Mesendoderm (in vitro differentiated cells): ENCODE data around the gene TBC1D1.

Experiments used
- DNase-seq: peaks from one replicate; pipeline ENCODE4 v3.0.0; 2013
- H2AK5ac ChIP-seq: 2 replicates; pipeline ENCODE4 v1.6.1; 2013; ENCODE audit warnings: low read length, inconsistent platforms
- H2BK120ac ChIP-seq: 2 replicates; pipeline ENCODE4 v1.6.1; 2013; ENCODE audit warnings: low read depth, mild to moderate bottlenecking, low read length, moderate library complexity, mixed read lengths
- H2BK15ac ChIP-seq: replicated peaks from 2 replicates; pipeline ENCODE4 v1.6.1; 2013; ENCODE audit warnings: low read depth, mild to moderate bottlenecking, moderate library complexity
- H2BK5ac ChIP-seq: 2 replicates; pipeline ENCODE4 v1.6.1; 2013; ENCODE audit warnings: low read length, inconsistent platforms
- H3K18ac ChIP-seq: 2 replicates; pipeline ENCODE4 v1.6.1; 2013; ENCODE audit warnings: mild to moderate bottlenecking, low read length, mixed read lengths
- H3K23ac ChIP-seq: one replicate; pipeline ENCODE4 v1.6.1; 2013; ENCODE audit warnings: low read length
- H3K27ac ChIP-seq: 2 replicates; pipeline ENCODE4 v1.5.1; 2013; ENCODE audit warnings: low read depth, mild to moderate bottlenecking, inconsistent platforms, low read length, moderate library complexity
- H3K27me3 ChIP-seq: 2 replicates; pipeline ENCODE4 v1.6.1; 2013; ENCODE audit warnings: low read length, control low read depth, mild to moderate bottlenecking, inconsistent platforms; ENCODE audit not compliant: insufficient read depth, poor library complexity
- H3K36me3 ChIP-seq: 2 replicates; pipeline ENCODE4 v1.6.1; 2013; ENCODE audit warnings: low read length, inconsistent platforms; ENCODE audit not compliant: control insufficient read depth, insufficient read depth
- H3K4ac ChIP-seq: one replicate; pipeline ENCODE4 v1.6.1; 2013; ENCODE audit warnings: low read depth, mild to moderate bottlenecking, low read length, moderate library complexity
- H3K4me1 ChIP-seq: 2 replicates; pipeline ENCODE4 v1.6.1; 2013; ENCODE audit warnings: low read depth, low read length, inconsistent platforms; ENCODE audit not compliant: control insufficient read depth
- H3K4me2 ChIP-seq: 2 replicates; pipeline ENCODE4 v1.6.1; 2013; ENCODE audit warnings: low read length
- H3K4me3 ChIP-seq: 2 replicates; pipeline ENCODE4 v1.5.1; 2013; ENCODE audit warnings: mild to moderate bottlenecking, low read length
- H3K56ac ChIP-seq: one replicate; pipeline ENCODE4 v1.6.1; 2013; ENCODE audit warnings: low read length
- H3K79me1 ChIP-seq: 2 replicates; pipeline ENCODE4 v1.6.1; 2013; ENCODE audit warnings: low read length, inconsistent platforms
- H3K79me2 ChIP-seq: 2 replicates; pipeline ENCODE4 v1.6.1; 2013; ENCODE audit warnings: mild to moderate bottlenecking, low read length; ENCODE audit not compliant: control insufficient read depth, insufficient read depth
- H3K9ac ChIP-seq: 2 replicates; pipeline ENCODE4 v1.6.1; 2013; ENCODE audit warnings: low read length, inconsistent platforms
- H4K5ac ChIP-seq: one replicate; pipeline ENCODE4 v1.6.1; 2013; ENCODE audit warnings: low read length
- H4K8ac ChIP-seq: one replicate; pipeline ENCODE4 v1.6.1; 2013; ENCODE audit warnings: low read depth, mild to moderate bottlenecking, control low read depth, low read length, moderate library complexity
- WGBS: extraction: QIAGEN DNeasy Blood & Tissue Kit; methylation state at CpG from one replicate; pipeline ENCODE4 v1.1.7; 2013; ENCODE audit warnings: low lambda C conversion rate, missing lambda C conversion rate; ENCODE audit not compliant: insufficient coverage; ENCODE audit errors: extremely low coverage; 5-methylcytosine and 5-hydroxymethylcytosine counted together

The TBC1D1 gene

DNA sequence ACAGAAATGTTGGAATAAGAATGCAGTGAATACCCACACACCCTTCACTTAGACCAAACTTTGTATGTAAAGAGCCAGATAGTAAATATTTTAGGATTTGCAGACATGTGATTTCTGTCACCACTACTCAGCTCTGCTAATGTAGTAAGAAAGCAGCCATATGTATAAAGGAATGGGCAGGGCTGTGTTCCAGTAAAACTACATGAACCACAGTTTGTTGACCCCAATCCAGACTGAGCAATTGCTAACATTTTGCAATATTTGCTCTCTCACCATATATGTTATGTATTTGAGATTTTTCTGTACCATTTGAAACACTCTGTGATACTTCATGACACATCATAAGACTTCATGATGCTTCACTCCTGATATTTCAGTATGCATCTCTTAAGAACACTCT, 32.0 kb upstream of the TBC1D1 start:
- no peak overlapping the region for H3K27ac ChIP-seq
- H3K4me1 ChIP-seq = no peaks in the 10 kb centered on the region
- no peak overlapping the region for H3K23ac ChIP-seq
- H2AK5ac ChIP-seq = no peak overlapping the region
- no peak overlapping the region for H3K56ac ChIP-seq
- H4K5ac ChIP-seq = no peak overlapping the region
- no peak overlapping the region for H2BK15ac ChIP-seq
- H3K4ac ChIP-seq = no peak overlapping the region
- H2BK120ac ChIP-seq = no peak overlapping the region
- H3K4me2 ChIP-seq = no peak overlapping the region
- no peaks in the 10 kb centered on the region for H3K79me1 ChIP-seq
- no peak overlapping the region for H4K8ac ChIP-seq
- no peak overlapping the region for H2BK5ac ChIP-seq
- no peak overlapping the region for H3K9ac ChIP-seq
- no peaks in the 10 kb centered on the region for H3K27me3 ChIP-seq
- no peak for DNase-seq
- no peak overlapping the region for H3K18ac ChIP-seq
- H3K4me3 ChIP-seq = no peak overlapping the region
- H3K36me3 ChIP-seq = no peaks in the 10 kb centered on the region
- no peaks in the 10 kb centered on the region for H3K79me2 ChIP-seq

DNA sequence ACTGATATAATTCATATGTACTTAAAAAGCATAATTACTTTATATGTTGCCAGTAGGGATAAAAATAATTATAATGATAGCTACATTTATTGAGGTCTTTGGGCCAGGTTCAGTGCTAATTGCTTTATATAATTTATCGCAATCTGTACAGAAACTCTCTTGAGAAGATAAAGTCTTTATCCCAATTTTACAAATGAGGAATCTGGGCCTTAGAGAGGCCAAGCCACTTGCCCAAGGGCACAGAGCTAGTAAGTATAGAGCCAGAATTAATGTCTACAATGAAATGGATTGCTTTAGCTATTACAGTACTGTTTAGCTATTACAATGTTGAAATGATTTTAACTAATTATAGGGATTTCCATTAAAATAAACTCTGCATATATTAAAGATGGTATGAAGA, 30.6 kb upstream of the TBC1D1 start:
- Histone ChIP-seq H2BK15ac (no peak overlapping the region), H3K27me3 (no peaks in the 10 kb centered on the region), H3K4me3 (no peak overlapping the region), H3K4me1 (no peaks in the 10 kb centered on the region), H3K9ac (no peak overlapping the region), H2BK120ac (no peak overlapping the region), H3K4ac (no peak overlapping the region), H4K8ac (no peak overlapping the region), H2BK5ac (no peak overlapping the region), H3K36me3 (no peaks in the 10 kb centered on the region), H2AK5ac (no peak overlapping the region), H3K79me2 (no peaks in the 10 kb centered on the region), H3K18ac (no peak overlapping the region), H3K79me1 (no peaks in the 10 kb centered on the region), H3K23ac (no peak overlapping the region), H3K4me2 (no peak overlapping the region), H3K56ac (no peak overlapping the region), H3K27ac (no peak overlapping the region), H4K5ac (no peak overlapping the region)
- no peak for DNase-seq
- no CpG with 5 or more reads among the region's 1 CpG for WGBS

DNA sequence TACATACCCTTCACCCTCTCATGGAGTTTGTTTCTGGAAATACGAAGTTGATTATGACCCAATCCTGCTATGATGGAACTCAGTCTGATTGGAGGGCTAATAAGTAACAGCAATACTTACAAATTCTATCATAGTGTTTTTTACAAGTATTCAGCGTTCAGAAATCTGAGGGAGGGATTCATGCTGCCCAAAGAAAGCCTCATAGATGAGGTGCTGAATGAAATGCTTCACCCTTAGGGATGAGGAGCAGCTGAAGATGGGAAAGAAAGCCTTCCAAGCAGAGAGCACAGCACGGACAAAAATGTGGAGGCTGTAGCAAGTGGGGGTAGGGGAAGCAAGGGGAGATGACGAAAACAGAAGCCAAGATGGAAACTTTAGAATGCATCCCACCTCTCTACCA, 27.9 kb upstream of the TBC1D1 start:
- no peak overlapping the region for H3K4me3 ChIP-seq
- no peaks in the 10 kb centered on the region for H3K27me3 ChIP-seq
- H3K36me3 ChIP-seq = no peaks in the 10 kb centered on the region
- no peak overlapping the region for H3K9ac ChIP-seq
- H3K23ac ChIP-seq = no peak overlapping the region
- no peak overlapping the region for H2BK15ac ChIP-seq
- H4K5ac ChIP-seq = no peak overlapping the region
- DNase-seq = no peak
- no peak overlapping the region for H3K56ac ChIP-seq
- H2AK5ac ChIP-seq = no peak overlapping the region
- H4K8ac ChIP-seq = no peak overlapping the region
- no CpG with 5 or more reads among the region's 4 CpGs for WGBS
- H3K18ac ChIP-seq = no peak overlapping the region
- H3K27ac ChIP-seq = no peak overlapping the region
- no peak overlapping the region for H2BK5ac ChIP-seq
- no peaks in the 10 kb centered on the region for H3K79me2 ChIP-seq
- no peaks in the 10 kb centered on the region for H3K79me1 ChIP-seq
- no peaks in the 10 kb centered on the region for H3K4me1 ChIP-seq
- H2BK120ac ChIP-seq = no peak overlapping the region
- no peak overlapping the region for H3K4ac ChIP-seq
- no peak overlapping the region for H3K4me2 ChIP-seq

DNA sequence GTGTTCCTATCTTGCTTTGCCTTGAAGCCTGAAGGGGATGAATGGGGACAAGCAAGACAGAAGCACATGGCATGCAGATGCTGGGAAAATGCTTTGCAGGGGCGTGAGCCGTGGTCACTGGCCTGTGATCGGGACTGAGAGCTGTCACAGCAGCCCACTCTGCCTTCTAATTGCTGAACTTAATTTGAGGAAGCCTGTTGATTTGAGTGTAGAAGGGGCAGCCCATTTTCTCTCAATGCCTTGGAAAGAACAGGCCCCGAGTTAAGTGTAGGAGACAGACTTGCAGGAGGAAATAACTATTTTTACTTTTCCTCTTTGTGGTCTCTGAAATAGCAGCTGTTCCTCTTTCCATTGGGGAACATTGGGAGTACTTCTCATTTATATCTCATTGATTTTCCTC, 26.1 kb upstream of the TBC1D1 start:
- Histone ChIP-seq H2BK5ac (no peak overlapping the region), H2BK120ac (no peak overlapping the region), H3K79me1 (no peaks in the 10 kb centered on the region), H3K18ac (no peak overlapping the region), H3K4me2 (no peak overlapping the region), H3K79me2 (no peaks in the 10 kb centered on the region), H3K9ac (no peak overlapping the region), H3K4ac (no peak overlapping the region), H3K23ac (no peak overlapping the region), H4K8ac (no peak overlapping the region), H3K27me3 (no peaks in the 10 kb centered on the region), H3K27ac (no peak overlapping the region), H3K4me3 (no peak overlapping the region), H3K56ac (no peak overlapping the region), H2AK5ac (no peak overlapping the region), H4K5ac (no peak overlapping the region), H3K36me3 (no peaks in the 10 kb centered on the region), H2BK15ac (no peak overlapping the region), H3K4me1 (no peaks in the 10 kb centered on the region)
- DNase-seq = no peak
- WGBS = no CpG with 5 or more reads among the region's 4 CpGs

DNA sequence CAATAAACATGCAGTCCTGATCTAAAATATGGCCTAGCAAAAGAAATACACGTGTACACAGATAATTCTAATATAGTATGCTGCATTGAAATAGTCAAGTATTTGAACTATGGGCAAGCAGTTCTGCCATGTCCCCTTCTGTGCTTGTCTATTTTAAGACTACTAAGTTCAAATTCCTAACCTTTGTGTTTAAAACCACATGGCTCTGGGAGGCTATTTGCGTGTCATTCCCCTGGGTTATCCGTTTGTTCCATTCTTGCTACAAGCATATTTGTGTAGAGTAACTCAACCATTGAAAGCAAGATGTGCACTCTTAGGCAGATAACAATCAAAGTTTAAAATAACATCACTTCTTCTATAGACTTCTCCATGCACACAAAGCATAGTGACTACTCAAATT, 25.4 kb upstream of the TBC1D1 start:
- Histone ChIP-seq H3K27ac (no peak overlapping the region), H3K79me1 (no peaks in the 10 kb centered on the region), H2BK15ac (no peak overlapping the region), H3K4me3 (no peak overlapping the region), H3K56ac (no peak overlapping the region), H2AK5ac (no peak overlapping the region), H3K27me3 (no peaks in the 10 kb centered on the region), H3K4ac (no peak overlapping the region), H3K4me1 (no peaks in the 10 kb centered on the region), H3K18ac (no peak overlapping the region), H3K23ac (no peak overlapping the region), H3K4me2 (no peak overlapping the region), H3K36me3 (no peaks in the 10 kb centered on the region), H4K5ac (no peak overlapping the region), H3K79me2 (no peaks in the 10 kb centered on the region), H2BK120ac (no peak overlapping the region), H2BK5ac (no peak overlapping the region), H4K8ac (no peak overlapping the region), H3K9ac (no peak overlapping the region)
- no peak for DNase-seq
- no CpG with 5 or more reads among the region's 3 CpGs for WGBS

DNA sequence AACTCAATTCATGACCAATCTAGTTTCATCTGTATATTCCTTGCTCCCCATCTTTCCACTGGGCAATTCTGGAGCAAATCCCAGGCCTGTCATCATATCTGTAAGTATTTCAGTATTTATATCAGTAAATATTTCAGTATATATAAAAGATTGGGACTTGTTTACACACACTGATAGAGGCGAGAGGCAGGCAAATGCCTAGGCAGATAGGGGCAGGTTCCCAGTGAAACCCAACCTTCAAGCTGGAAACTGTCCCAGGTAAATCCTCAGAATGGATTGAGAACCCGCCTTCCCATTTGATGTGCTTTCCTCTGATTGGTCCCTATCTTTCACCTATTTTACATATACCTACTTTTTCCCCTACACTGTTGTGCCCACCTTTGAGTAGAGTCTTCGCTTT, 23.8 kb upstream of the TBC1D1 start:
- no CpG with 5 or more reads among the region's 3 CpGs for WGBS
- no peak overlapping the region for H3K4me3 ChIP-seq
- H2AK5ac ChIP-seq = no peak overlapping the region
- no peak overlapping the region for H2BK120ac ChIP-seq
- DNase-seq = no peak
- no peak overlapping the region for H3K18ac ChIP-seq
- H3K79me1 ChIP-seq = no peaks in the 10 kb centered on the region
- no peak overlapping the region for H3K23ac ChIP-seq
- H4K5ac ChIP-seq = no peak overlapping the region
- H3K79me2 ChIP-seq = no peaks in the 10 kb centered on the region
- H2BK15ac ChIP-seq = no peak overlapping the region
- H3K36me3 ChIP-seq = no peaks in the 10 kb centered on the region
- no peak overlapping the region for H3K56ac ChIP-seq
- no peak overlapping the region for H2BK5ac ChIP-seq
- H3K27me3 ChIP-seq = no peaks in the 10 kb centered on the region
- H3K4ac ChIP-seq = no peak overlapping the region
- H3K9ac ChIP-seq = no peak overlapping the region
- no peaks in the 10 kb centered on the region for H3K4me1 ChIP-seq
- no peak overlapping the region for H4K8ac ChIP-seq
- no peak overlapping the region for H3K27ac ChIP-seq
- no peak overlapping the region for H3K4me2 ChIP-seq
